H1 (cell line): ENCODE results near the gene PKN1. TPM values are rescaled to one million over a fixed set of nuclear protein-coding genes. Genes with fewer than 3 reads are reported as not detected.

Source experiments
- CTCF ChIA-PET: fragments of 300-600 bp; sonication (Branson Sonifier 250); formaldehyde crosslinking; loops from one replicate; lab custom pipeline; 2021; ENCODE audit not compliant: partially characterized antibody; lab: Charles Lee
- POLR2A ChIA-PET: fragments of 300-600 bp; sonication (Branson Sonifier 250); formaldehyde crosslinking; loops from one replicate; lab custom pipeline; 2021; ENCODE audit warnings: inconsistent platforms; ENCODE audit not compliant: partially characterized antibody; lab: Charles Lee
- DNase-seq, 2 experiments: peaks; one replicate each; pipeline versions ENCODE4 v3.0.0 to v3.0.0-alpha.2; 2010 to 2022; ENCODE audit warnings: low spot score in 2 of 2, low read depth in 1 of 2, mixed read lengths in 1 of 2
- FAIRE-seq: peaks from 2 replicates; lab custom pipeline; 2011; peaks lifted over from hg19 to GRCh38; lab: Jason Lieb, UNC
- H2AFZ ChIP-seq: 2 replicates; pipeline ENCODE4 v1.8.1; 2012; ENCODE audit warnings: low read length, inconsistent platforms
- H2AK5ac ChIP-seq: 2 replicates; pipeline ENCODE4 v1.6.1; 2013; ENCODE audit warnings: low read depth, low read length
- H2BK120ac ChIP-seq: replicated peaks from 2 replicates; pipeline ENCODE3; 2013; ENCODE audit warnings: low read depth, low read length, inconsistent platforms
- H2BK12ac ChIP-seq: 2 replicates; pipeline ENCODE4 v1.6.1; 2013; ENCODE audit warnings: low read depth, low read length
- H2BK15ac ChIP-seq: 2 replicates; pipeline ENCODE4 v1.6.1; 2013; ENCODE audit warnings: low read length
- H2BK20ac ChIP-seq: 2 replicates; pipeline ENCODE4 v1.6.1; 2013; ENCODE audit warnings: low read length
- H2BK5ac ChIP-seq: 2 replicates; pipeline ENCODE4 v1.6.1; 2013; ENCODE audit warnings: low read depth, low read length
- H3K14ac ChIP-seq: 2 replicates; pipeline ENCODE4 v1.6.1; 2013; ENCODE audit warnings: inconsistent platforms; ENCODE audit not compliant: insufficient read length
- H3K18ac ChIP-seq: 2 replicates; pipeline ENCODE4 v1.6.1; 2013; ENCODE audit warnings: low read length; ENCODE audit errors: extremely low read depth
- H3K23ac ChIP-seq: 2 replicates; pipeline ENCODE4 v1.6.1; 2013; ENCODE audit warnings: inconsistent platforms; ENCODE audit not compliant: insufficient read length
- H3K23me2 ChIP-seq: 2 replicates; pipeline ENCODE4 v1.6.1; 2013; ENCODE audit warnings: low read depth, low read length
- H3K27ac ChIP-seq: 2 replicates; pipeline ENCODE4 v1.6.1; 2011; ENCODE audit warnings: low read depth, low read length, inconsistent platforms
- H3K27me3 ChIP-seq, 4 experiments: replicated peaks in 1 of 4; 1 replicate in 1 of 4; 2 replicates in 3 of 4; pipeline versions ENCODE4 v1.6.1 to v1.8.1; 2011 to 2013; ENCODE audit warnings: low read length in 3 of 4, mild to moderate bottlenecking in 3 of 4, inconsistent platforms in 2 of 4, mixed read lengths in 2 of 4, moderate library complexity in 1 of 4; ENCODE audit not compliant: control insufficient read depth in 3 of 4, insufficient read depth in 3 of 4; ENCODE audit errors: extremely low read depth in 1 of 4
- H3K36me3 ChIP-seq, 4 experiments: 2 replicates each; pipeline versions ENCODE4 v1.6.1 to v1.8.1; 2011 to 2013; ENCODE audit warnings: mild to moderate bottlenecking in 4 of 4, low read length in 3 of 4, moderate library complexity in 2 of 4, control low read depth in 1 of 4, inconsistent platforms in 1 of 4; ENCODE audit not compliant: insufficient read depth in 4 of 4, control insufficient read depth in 2 of 4
- H3K4ac ChIP-seq: replicated peaks from 2 replicates; pipeline ENCODE3; 2013; ENCODE audit warnings: low read length, low read depth, mixed read lengths, inconsistent platforms; ENCODE audit not compliant: insufficient read length
- H3K4me1 ChIP-seq, 4 experiments: replicated peaks in 1 of 4; 1 replicate in 1 of 4; 2 replicates in 3 of 4; pipeline versions ENCODE4 v1.6.1 to v1.8.1; 2011 to 2013; ENCODE audit warnings: low read length in 3 of 4, inconsistent platforms in 2 of 4, mixed read lengths in 1 of 4; ENCODE audit not compliant: insufficient read depth in 4 of 4, control insufficient read depth in 3 of 4
- H3K4me2 ChIP-seq, 2 experiments: 2 replicates each; pipeline versions ENCODE4 v1.6.1 to v1.8.1; 2011 to 2013; ENCODE audit warnings: low read depth in 2 of 2, low read length in 2 of 2, control low read depth in 1 of 2, inconsistent platforms in 1 of 2, mild to moderate bottlenecking in 1 of 2; ENCODE audit not compliant: insufficient read depth in 1 of 2
- H3K4me3 ChIP-seq, 4 experiments: fragments of 200-600, 300-600 bp in 1 of 4; sonication (generic), shearing (Covaris generic), sonication (Bioruptor Twin) in 1 of 4; 2 replicates each; pipeline versions ENCODE4 v1.5.1 to v1.8.1; 2011 to 2016; ENCODE audit warnings: low read length in 4 of 4, low read depth in 3 of 4, control low read depth in 2 of 4, inconsistent platforms in 2 of 4, mild to moderate bottlenecking in 2 of 4, mixed read lengths in 1 of 4, moderate library complexity in 1 of 4; ENCODE audit not compliant: insufficient read depth in 2 of 4; ENCODE audit errors: extremely low read depth in 1 of 4
- H3K56ac ChIP-seq: replicated peaks from 2 replicates; pipeline ENCODE3; 2013; ENCODE audit warnings: low read depth, mild to moderate bottlenecking, mixed read lengths, low read length, inconsistent platforms; ENCODE audit not compliant: insufficient read length
- H3K79me1 ChIP-seq: 2 replicates; pipeline ENCODE4 v1.6.1; 2013; ENCODE audit warnings: low read depth, low read length, control low read depth
- H3K79me2 ChIP-seq, 2 experiments: 2 replicates each; pipeline versions ENCODE4 v1.6.1 to v1.8.1; 2012 to 2013; ENCODE audit warnings: low read length in 2 of 2, mild to moderate bottlenecking in 2 of 2, inconsistent platforms in 1 of 2; ENCODE audit not compliant: insufficient read depth in 2 of 2, control insufficient read depth in 1 of 2
- H3K9ac ChIP-seq, 4 experiments: replicated peaks in 1 of 4; 1 replicate in 1 of 4; 2 replicates in 3 of 4; pipeline versions ENCODE4 v1.6.1 to v1.8.1; 2011 to 2013; ENCODE audit warnings: low read depth in 3 of 4, low read length in 3 of 4, control low read depth in 2 of 4, mild to moderate bottlenecking in 2 of 4, moderate library complexity in 2 of 4, inconsistent platforms in 1 of 4; ENCODE audit errors: extremely low read depth in 1 of 4
- H3K9me3 ChIP-seq, 2 experiments: 2 replicates each; pipeline versions ENCODE4 v1.6.1 to v1.8.1; 2012 to 2013; ENCODE audit warnings: mild to moderate bottlenecking in 2 of 2, moderate library complexity in 2 of 2, control low read depth in 1 of 2, inconsistent platforms in 1 of 2, low read depth in 1 of 2, low read length in 1 of 2, mixed read lengths in 1 of 2; ENCODE audit not compliant: insufficient read depth in 2 of 2
- H4K20me1 ChIP-seq, 2 experiments: replicated peaks in 1 of 2; 2 replicates each; pipeline versions ENCODE3 to v1.8.1; 2011 to 2013; ENCODE audit warnings: inconsistent platforms in 2 of 2, low read length in 2 of 2, mild to moderate bottlenecking in 1 of 2; ENCODE audit not compliant: insufficient read depth in 2 of 2, control insufficient read depth in 1 of 2
- H4K5ac ChIP-seq: 2 replicates; pipeline ENCODE4 v1.6.1; 2013; ENCODE audit warnings: low read length, low read depth, mixed read lengths, inconsistent platforms; ENCODE audit not compliant: insufficient read length
- H4K8ac ChIP-seq: 2 replicates; pipeline ENCODE4 v1.8.0; 2013; ENCODE audit warnings: mild to moderate bottlenecking, moderate library complexity, low read length, inconsistent platforms; ENCODE audit not compliant: insufficient read depth; ENCODE audit errors: extremely low read depth
- H4K91ac ChIP-seq: replicated peaks from 2 replicates; pipeline ENCODE3; 2013; ENCODE audit warnings: low read length, mixed read lengths, inconsistent platforms; ENCODE audit not compliant: insufficient read length
- BCL11A ChIP-seq, 2 experiments: IDR thresholded peaks; one replicate each; pipeline ENCODE4 v1.6.1; 2011; ENCODE audit warnings: low read depth in 2 of 2, low read length in 2 of 2, mild to moderate bottlenecking in 2 of 2
- MAFK ChIP-seq: IDR thresholded peaks from 2 replicates; pipeline ENCODE4 v1.6.1; 2012; ENCODE audit warnings: low read depth, mild to moderate bottlenecking, improper control_type of control experiment, low read length
- NRF1 ChIP-seq: IDR thresholded peaks from 2 replicates; pipeline ENCODE4 v1.6.1; 2011; ENCODE audit warnings: mild to moderate bottlenecking, low read depth, low read length, improper control_type of control experiment
- POU5F1 ChIP-seq: IDR thresholded peaks from 2 replicates; pipeline ENCODE4 v1.6.1; 2011; ENCODE audit warnings: low read depth, mild to moderate bottlenecking, low read length, moderate library complexity
- RXRA ChIP-seq: IDR thresholded peaks from 2 replicates; pipeline ENCODE4 v1.6.1; 2011; ENCODE audit warnings: low read depth, mild to moderate bottlenecking, low read length, moderate library complexity; ENCODE audit not compliant: insufficient read depth
- SIN3A ChIP-seq, 2 experiments: IDR thresholded peaks in 1 of 2; conservative IDR thresholded peaks in 1 of 2; 2 replicates each; pipeline ENCODE4 v1.6.1; 2011 to 2012; ENCODE audit warnings: low read length in 2 of 2, improper control_type of control experiment in 1 of 2, low read depth in 1 of 2, mild to moderate bottlenecking in 1 of 2
- WGBS, 2 experiments: shearing (Covaris generic) in 1 of 2; methylation state at CpG; one replicate each; pipeline versions ENCODE4 v1.1.6 to v1.1.7; 2013 to 2015; ENCODE audit warnings: low lambda C conversion rate in 2 of 2, mixed read lengths in 2 of 2, inconsistent platforms in 1 of 2, low coverage in 1 of 2, missing lambda C conversion rate in 1 of 2; ENCODE audit not compliant: insufficient replicate concordance in 2 of 2, insufficient coverage in 1 of 2, insufficient read length in 1 of 2; ENCODE audit errors: extremely low coverage in 1 of 2, missing lambda C conversion rate in 1 of 2; 5-methylcytosine and 5-hydroxymethylcytosine counted together
- long read RNA-seq, 2 experiments: library from RNA in 1 of 2; library from capped mRNA in 1 of 2; stranded (forward); transcript quantifications; one replicate each; pipeline ENCODE4 v2.0.0, GENCODE V29; 2021; ENCODE audit warnings: inconsistent platforms in 1 of 2
- polyA minus RNA-seq, 3 experiments: library from RNA; depleted of rRNA, polyadenylated mRNA; stranded (reverse); fragments of >200 nt; gene quantifications; 1 replicate in 2 of 3; 2 replicates in 1 of 3; pipeline ENCODE4 v1.2.3, GENCODE V29; 2011
- polyA plus RNA-seq, 7 experiments: library from polyadenylated mRNA; depleted of rRNA in 3 of 7; stranded (reverse) in 5 of 7; unstranded in 2 of 7; fragments of >200 nt in 5 of 7; fragments of 200-250 nt in 2 of 7; gene quantifications; 1 replicate in 5 of 7; 2 replicates in 1 of 7; 4 replicates in 1 of 7; pipeline versions ENCODE4 v1.2.1 to v1.2.3, GENCODE V29; 2011 to 2013; ENCODE audit warnings: missing spikeins in 2 of 7, mixed read lengths in 2 of 7
- total RNA-seq: library from RNA; stranded (reverse); fragmentation: NEBNext Ultra II Directional; extraction: Animal tissue kit (Norgen Biotek cat#: 25700); gene quantifications from 2 replicates; pipeline ENCODE4 v1.2.1, GENCODE V29; 2021
- TF ChIP-seq, protein P1 (sequence below): IDR thresholded peaks from 2 replicates; pipeline ENCODE4 v1.6.1; 2012; ENCODE audit warnings: inconsistent platforms

Gene PKN1
- 161 and 162 TPM in 2 replicates for total RNA-seq
- 65.2 and 109 TPM in 2 replicates for polyA plus RNA-seq (2011; rRNA removed)
- polyA plus RNA-seq (2011; cell fraction: cytosol; rRNA removed) = 92.4 TPM
- polyA plus RNA-seq (2011; cell fraction: nucleus; rRNA removed) = 132 TPM
- polyA plus RNA-seq (2012, experiment 1 of 2) = 67.4 to 133 TPM (median 113 TPM) in 4 replicates
- 113 TPM for polyA plus RNA-seq (2012, experiment 2 of 2)
- polyA plus RNA-seq (2013, experiment 1 of 2) = 63.9 TPM
- 65.4 TPM for polyA plus RNA-seq (2013, experiment 2 of 2)
- 60.2 and 108 TPM in 2 replicates for polyA minus RNA-seq (2011; rRNA and poly(A)+ RNA removed)
- polyA minus RNA-seq (2011; cell fraction: cytosol; rRNA and poly(A)+ RNA removed) = 91.2 TPM
- 50.4 TPM for polyA minus RNA-seq (2011; cell fraction: nucleus; rRNA and poly(A)+ RNA removed)
- long read RNA-seq, experiment 1, transcript PKN1-201 (22 exons, 3,069 nt) = major isoform, 13 of 91 reads
- long read RNA-seq, experiment 1, partial matches to known transcripts = 73 of 91 reads
- long read RNA-seq, experiment 1, other reads (novel, unspliced or antisense) = 5 of 91 reads
- long read RNA-seq, experiment 2, partial matches to known transcripts = 0 of 1 reads
- long read RNA-seq, experiment 2, other reads (novel, unspliced or antisense) = 1 of 1 reads

DNA sequence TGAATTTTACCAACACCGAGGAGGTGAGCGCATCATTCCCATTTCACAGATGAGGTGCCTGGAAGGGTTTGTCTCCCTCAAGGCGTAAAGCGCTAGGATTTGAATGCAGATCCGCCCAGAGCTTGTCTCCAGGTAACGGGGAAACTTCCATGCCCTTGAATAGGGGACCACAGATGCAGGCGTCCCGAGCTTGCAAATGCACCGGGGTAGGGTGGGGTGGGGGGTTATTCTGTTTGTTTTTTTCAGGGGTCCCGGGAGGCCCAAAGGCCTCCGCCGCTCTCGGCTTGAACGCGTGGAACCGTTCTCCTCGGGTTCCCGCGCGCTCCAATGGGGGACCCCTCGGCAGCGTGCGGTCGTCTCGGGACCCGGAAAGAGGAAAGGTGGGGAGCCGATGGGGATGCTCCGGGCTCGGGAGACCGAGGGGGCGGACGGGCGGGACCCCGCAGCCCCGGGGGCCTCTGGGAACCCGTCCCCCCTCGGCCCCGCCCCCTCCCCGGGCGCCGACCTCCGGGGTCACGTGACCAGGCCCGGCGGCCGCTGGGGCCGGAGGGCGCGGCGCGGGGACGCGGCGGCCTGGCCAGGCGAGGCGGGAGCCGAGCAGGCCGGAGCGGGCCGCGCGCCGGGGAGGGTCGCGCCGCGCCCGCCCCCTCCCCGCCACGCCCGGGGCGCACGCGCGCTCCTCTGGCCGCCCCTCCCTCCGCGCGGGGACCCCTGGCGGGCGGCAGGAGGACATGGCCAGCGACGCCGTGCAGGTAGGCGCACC, at the start of gene PKN1:
Gene PKN1 (plus strand): TSS at position 516 of the 763 bp plus-strand sequence. CDS start 216 bp downstream, at position 732.
- Histone ChIP-seq H3K79me2 (peaks cover 0 to 33% of the 10 kb centered on the region in 2 experiments; a peak in 2 of 4 replicates), H2BK15ac (no peak within 1 kb of the TSS), H4K91ac (no peak within 1 kb of the TSS), H3K4me3 (peak within 1 kb of the TSS; percentile 54 to 96 (median 68)), H4K20me1 (peaks cover 4 to 5% of the 10 kb centered on the region in 2 experiments), H3K4me1 (peaks cover 0 to 11% (median 3%) of the 10 kb centered on the region in 4 experiments; a peak in 5 of 7 replicates), H2AK5ac (no peak within 1 kb of the TSS), H4K5ac (no peak within 1 kb of the TSS), H3K9me3 (no peaks in the 10 kb centered on the region), H3K27ac (no peak within 1 kb of the TSS), H4K8ac (peak within 1 kb of the TSS; percentile 45), H3K27me3 (no peaks in the 10 kb centered on the region; a peak in 1 of 7 replicates), H3K4ac (no peak within 1 kb of the TSS), H2BK12ac (no peak within 1 kb of the TSS), H3K23me2 (no peaks in the 10 kb centered on the region; the same call in 1 of the 2 replicates), H3K14ac (no peak within 1 kb of the TSS), H2BK5ac (no peak within 1 kb of the TSS), H3K9ac (peak within 1 kb of the TSS in 3 of 4 experiments; percentile 29 to 93 (median 55); a peak in 5 of 7 replicates), H2BK120ac (no peak within 1 kb of the TSS), H3K23ac (no peak within 1 kb of the TSS), H3K79me1 (peaks cover 7% of the 10 kb centered on the region), H3K56ac (no peak within 1 kb of the TSS), H2AFZ (peak within 1 kb of the TSS; percentile 39; the same call in 1 of the 2 replicates), H3K4me2 (peak within 1 kb of the TSS; percentile 72 to 97), H3K36me3 (no peaks in the 10 kb centered on the region; a peak in 1 of 8 replicates), H3K18ac (no peak within 1 kb of the TSS), H2BK20ac (no peak within 1 kb of the TSS)
- WGBS, 2 experiments = 4% methylated on average over 46 of the region's 85 CpGs; no CpG with 5 or more reads in 1 of the 2 experiments
- POLR2A ChIA-PET = interaction anchor here (0.7 to 3.4 kb wide), 9 partner anchors 9 to 296 kb away, joined by 3 to 22 read pairs (median 4); partner anchors contain the start of genes ASF1B and DDX39A
- CTCF ChIA-PET = interaction anchor here (1.0 to 4.8 kb wide), 15 partner anchors 9 to 296 kb away, joined by 3 to 19 read pairs (median 4); partner anchors contain the start of gene PTGER1
- peak in 1 of 2 experiments; percentile 86 for DNase-seq
- no peak for FAIRE-seq
- TF ChIP-seq SIN3A (conservative IDR thresholded peaks at IDR 0.05 in 1 of 2, IDR thresholded peaks at IDR 0.05 in 1 of 2; ENCODE audit: low read depth in 1 of 2, low read length in 2 of 2) (0 out of 4 replicates have a peak, but pooled peaks of 1 of the 2 experiments have one; percentile 2), MAFK (no peak), NRF1 (no peak), POU5F1 (no peak), BCL11A (IDR thresholded peaks at IDR 0.05; ENCODE audit: low read depth in 2 of 2, low read length in 2 of 2) (no peak), RXRA (no peak)
- TF ChIP-seq, protein P1, sequence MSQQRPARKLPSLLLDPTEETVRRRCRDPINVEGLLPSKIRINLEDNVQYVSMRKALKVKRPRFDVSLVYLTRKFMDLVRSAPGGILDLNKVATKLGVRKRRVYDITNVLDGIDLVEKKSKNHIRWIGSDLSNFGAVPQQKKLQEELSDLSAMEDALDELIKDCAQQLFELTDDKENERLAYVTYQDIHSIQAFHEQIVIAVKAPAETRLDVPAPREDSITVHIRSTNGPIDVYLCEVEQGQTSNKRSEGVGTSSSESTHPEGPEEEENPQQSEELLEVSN = peak; percentile 20; the same call in 1 of the 2 replicates
